K562 (cell line): Measurements from ENCODE around the gene TMED6. TPM values are rescaled to one million over a fixed set of nuclear protein-coding genes. Genes with fewer than 3 reads are reported as not detected.
A peak's percentile ranks its signal among the peaks of the same experiment; 100 is the strongest.

ENCODE experiments used
- CHD1 ChIP-seq: fragments of 200-600 bp; sonication (generic); IDR thresholded peaks from one replicate; pipeline ENCODE4 v1.6.1; 2012; ENCODE audit warnings: mild to moderate bottlenecking, moderate library complexity, low read length, inconsistent platforms
- CREM ChIP-seq: IDR thresholded peaks from 2 replicates; pipeline ENCODE4 v1.6.1; 2014; ENCODE audit warnings: antibody characterized with exemption, low read depth
- ESRRB ChIP-seq: fragments of 250-450 bp; sonication (Bioruptor Pico); IDR thresholded peaks from 2 replicates; pipeline ENCODE4 v1.5.0; 2020; ENCODE audit warnings: mild to moderate bottlenecking, moderate library complexity, borderline replicate concordance
- GATAD2A ChIP-seq: fragments of 450-650 bp; IDR thresholded peaks from 2 replicates; pipeline ENCODE4 v1.6.1; 2017
- HDAC2 ChIP-seq: fragments of 450-650 bp; IDR thresholded peaks from 2 replicates; pipeline ENCODE4 v1.6.1; 2016; ENCODE audit warnings: mild to moderate bottlenecking
- MYC ChIP-seq, 2 experiments: fragments of 250-450 bp in 1 of 2; sonication (Bioruptor Pico) in 1 of 2; IDR thresholded peaks; 2 replicates each; pipeline versions ENCODE4 v1.5.1 to v1.6.1; 2012 to 2021; ENCODE audit warnings: low read depth in 2 of 2, borderline replicate concordance in 1 of 2, improper control_type of control experiment in 1 of 2, low read length in 1 of 2, mild to moderate bottlenecking in 1 of 2, moderate library complexity in 1 of 2
- PHB2 ChIP-seq: fragments of 450-650 bp; IDR thresholded peaks from 2 replicates; pipeline ENCODE4 v1.6.1; 2017; ENCODE audit warnings: low read depth
- PRPF4 ChIP-seq: fragments of 200-400 bp; formaldehyde crosslinking; IDR thresholded peaks from one replicate; pipeline ENCODE4 v1.6.1; 2017; ENCODE audit warnings: low read length, low read depth, mild to moderate bottlenecking; ENCODE audit not compliant: insufficient read depth, poor library complexity, severe bottlenecking
- PTRF ChIP-seq: fragments of 450-650 bp; IDR thresholded peaks from 2 replicates; pipeline ENCODE4 v1.6.1; 2016; ENCODE audit warnings: mild to moderate bottlenecking, missing genetic modification characterization, missing compliant biosample characterization
- ZFX ChIP-seq: sonication (generic); formaldehyde crosslinking; IDR thresholded peaks from 2 replicates; pipeline ENCODE4 v1.8.0; 2022; ENCODE audit warnings: mild to moderate bottlenecking, missing genetic modification reagents, moderate library complexity
- ZKSCAN1 ChIP-seq: fragments of 150-350 bp; IDR thresholded peaks from 2 replicates; pipeline ENCODE4 v1.6.1; 2016; ENCODE audit warnings: low read depth, low read length
- ZNF232 ChIP-seq: sonication (generic); formaldehyde crosslinking; IDR thresholded peaks from 2 replicates; pipeline ENCODE4 v1.8.0; 2022; ENCODE audit warnings: mild to moderate bottlenecking, missing genetic modification reagents
- polyA plus RNA-seq, 8 experiments: library from polyadenylated mRNA; depleted of rRNA in 4 of 8; stranded (reverse) in 5 of 8; unstranded in 3 of 8; fragments of >200 nt; fragmentation: Nextera tagmentation in 2 of 8; fragmentation: Illumina TruSeq in 1 of 8; extraction: Ambion mirVana in 2 of 8; extraction: Trizol in 1 of 8; gene quantifications; 2 replicates each; pipeline versions ENCODE4 v1.2.1 to v1.2.3, GENCODE V29; 2011 to 2014; ENCODE audit warnings: inconsistent platforms in 1 of 8, missing spikeins in 1 of 8
- total RNA-seq, 7 experiments: library from RNA; depleted of rRNA in 6 of 7; stranded (reverse); fragments of >200 nt in 6 of 7; fragmentation: Illumina TruSeq in 2 of 7; extraction: Trizol in 2 of 7; gene quantifications; 2 replicates each; pipeline versions ENCODE4 v1.2.1 to v1.2.3, GENCODE V29; 2011 to 2021; ENCODE audit warnings: low replicate concordance in 1 of 7
- TF ChIP-seq, protein P1 (sequence below): sonication (generic); formaldehyde crosslinking; IDR thresholded peaks from 2 replicates; pipeline ENCODE4 v1.8.0; 2022; ENCODE audit warnings: mild to moderate bottlenecking, missing genetic modification reagents
- TF ChIP-seq, protein P2 (sequence below), 2 experiments: IDR thresholded peaks in 1 of 2; conservative IDR thresholded peaks in 1 of 2; 2 replicates each; pipeline ENCODE4 v1.6.1; 2016; ENCODE audit warnings: low read depth in 2 of 2, mild to moderate bottlenecking in 1 of 2, missing compliant biosample characterization in 1 of 2, missing genetic modification characterization in 1 of 2, moderate library complexity in 1 of 2
- TF ChIP-seq, protein P3 (sequence below): fragments of 450-650 bp; formaldehyde crosslinking; IDR thresholded peaks from 2 replicates; pipeline ENCODE4 v1.4.0; 2022; ENCODE audit warnings: missing genetic modification characterization
- TF ChIP-seq, protein P4 (sequence below): fragments of 450-650 bp; conservative IDR thresholded peaks from 2 replicates; pipeline ENCODE4 v1.6.1; 2016; ENCODE audit warnings: missing genetic modification characterization, low read depth, mild to moderate bottlenecking, missing compliant biosample characterization, moderate library complexity

The TMED6 gene
- total and polyA plus RNA-seq, 9 of the 15 experiments (the other 6 are each of a cell fraction or from before 2014, with no cell fraction given): 0.14 to 0.45 (median 0.25) TPM; not detected in 2

DNA sequence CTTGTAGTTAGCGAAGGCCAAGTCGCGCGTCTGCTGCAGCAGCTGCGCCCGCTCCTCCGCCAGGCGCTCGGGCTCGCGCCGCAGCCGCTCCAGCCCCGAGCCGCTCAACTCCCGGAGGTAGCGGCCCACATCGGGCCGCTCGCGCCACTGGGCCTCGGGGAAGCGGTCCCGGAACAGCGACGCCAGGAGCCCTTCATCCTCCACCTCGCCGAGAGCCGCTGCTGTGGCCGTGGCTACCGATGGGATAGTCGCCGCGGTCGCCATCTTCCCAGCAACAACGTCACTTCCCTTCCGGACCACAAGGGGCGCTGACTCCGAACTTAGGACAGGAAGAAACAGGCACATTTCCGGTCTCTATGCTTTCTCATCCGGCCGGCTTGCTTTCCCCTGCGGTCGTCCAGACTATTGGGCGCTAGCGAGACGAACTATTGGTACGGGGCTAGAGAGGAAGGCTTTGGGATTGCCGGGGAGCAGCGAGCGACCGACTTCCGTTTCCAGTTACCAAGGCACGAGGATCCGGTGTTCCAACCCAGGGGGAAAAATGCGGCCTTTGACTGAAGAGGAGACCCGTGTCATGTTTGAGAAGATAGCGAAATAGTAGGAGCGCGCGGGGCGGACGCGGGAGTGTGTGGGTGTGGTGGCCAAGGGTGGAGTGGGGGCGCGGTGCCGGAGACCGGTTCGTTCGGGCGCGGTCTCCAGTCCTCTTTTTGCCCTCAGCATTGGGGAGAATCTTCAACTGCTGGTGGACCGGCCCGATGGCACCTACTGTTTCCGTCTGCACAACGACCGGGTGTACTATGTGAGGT, 12.1 kb downstream of the TMED6 start, which contains the start of the genes COG8 and NIP7 (continued):
- TF ChIP-seq, protein P1, sequence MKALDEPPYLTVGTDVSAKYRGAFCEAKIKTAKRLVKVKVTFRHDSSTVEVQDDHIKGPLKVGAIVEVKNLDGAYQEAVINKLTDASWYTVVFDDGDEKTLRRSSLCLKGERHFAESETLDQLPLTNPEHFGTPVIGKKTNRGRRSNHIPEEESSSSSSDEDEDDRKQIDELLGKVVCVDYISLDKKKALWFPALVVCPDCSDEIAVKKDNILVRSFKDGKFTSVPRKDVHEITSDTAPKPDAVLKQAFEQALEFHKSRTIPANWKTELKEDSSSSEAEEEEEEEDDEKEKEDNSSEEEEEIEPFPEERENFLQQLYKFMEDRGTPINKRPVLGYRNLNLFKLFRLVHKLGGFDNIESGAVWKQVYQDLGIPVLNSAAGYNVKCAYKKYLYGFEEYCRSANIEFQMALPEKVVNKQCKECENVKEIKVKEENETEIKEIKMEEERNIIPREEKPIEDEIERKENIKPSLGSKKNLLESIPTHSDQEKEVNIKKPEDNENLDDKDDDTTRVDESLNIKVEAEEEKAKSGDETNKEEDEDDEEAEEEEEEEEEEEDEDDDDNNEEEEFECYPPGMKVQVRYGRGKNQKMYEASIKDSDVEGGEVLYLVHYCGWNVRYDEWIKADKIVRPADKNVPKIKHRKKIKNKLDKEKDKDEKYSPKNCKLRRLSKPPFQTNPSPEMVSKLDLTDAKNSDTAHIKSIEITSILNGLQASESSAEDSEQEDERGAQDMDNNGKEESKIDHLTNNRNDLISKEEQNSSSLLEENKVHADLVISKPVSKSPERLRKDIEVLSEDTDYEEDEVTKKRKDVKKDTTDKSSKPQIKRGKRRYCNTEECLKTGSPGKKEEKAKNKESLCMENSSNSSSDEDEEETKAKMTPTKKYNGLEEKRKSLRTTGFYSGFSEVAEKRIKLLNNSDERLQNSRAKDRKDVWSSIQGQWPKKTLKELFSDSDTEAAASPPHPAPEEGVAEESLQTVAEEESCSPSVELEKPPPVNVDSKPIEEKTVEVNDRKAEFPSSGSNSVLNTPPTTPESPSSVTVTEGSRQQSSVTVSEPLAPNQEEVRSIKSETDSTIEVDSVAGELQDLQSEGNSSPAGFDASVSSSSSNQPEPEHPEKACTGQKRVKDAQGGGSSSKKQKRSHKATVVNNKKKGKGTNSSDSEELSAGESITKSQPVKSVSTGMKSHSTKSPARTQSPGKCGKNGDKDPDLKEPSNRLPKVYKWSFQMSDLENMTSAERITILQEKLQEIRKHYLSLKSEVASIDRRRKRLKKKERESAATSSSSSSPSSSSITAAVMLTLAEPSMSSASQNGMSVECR (CRISPR knock-in tag): peak; percentile 95
- no peak for TF ChIP-seq ZNF232 (CRISPR knock-in tag)
- no peak for TF ChIP-seq PTRF
- TF ChIP-seq ZFX: peak; percentile 86
- TF ChIP-seq, protein P2, sequence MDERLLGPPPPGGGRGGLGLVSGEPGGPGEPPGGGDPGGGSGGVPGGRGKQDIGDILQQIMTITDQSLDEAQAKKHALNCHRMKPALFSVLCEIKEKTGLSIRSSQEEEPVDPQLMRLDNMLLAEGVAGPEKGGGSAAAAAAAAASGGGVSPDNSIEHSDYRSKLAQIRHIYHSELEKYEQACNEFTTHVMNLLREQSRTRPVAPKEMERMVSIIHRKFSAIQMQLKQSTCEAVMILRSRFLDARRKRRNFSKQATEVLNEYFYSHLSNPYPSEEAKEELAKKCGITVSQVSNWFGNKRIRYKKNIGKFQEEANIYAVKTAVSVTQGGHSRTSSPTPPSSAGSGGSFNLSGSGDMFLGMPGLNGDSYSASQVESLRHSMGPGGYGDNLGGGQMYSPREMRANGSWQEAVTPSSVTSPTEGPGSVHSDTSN (CRISPR knock-in tag; IDR thresholded peaks at IDR 0.05; ENCODE audit: low read depth): no peak
- TF ChIP-seq, protein P2 (tag; conservative IDR thresholded peaks at IDR 0.05; ENCODE audit: low read depth): no peak
- TF ChIP-seq ZKSCAN1: no peak
- TF ChIP-seq ESRRB: no peak
- TF ChIP-seq GATAD2A: peak; percentile 27; the same call in 1 of the 2 replicates
- TF ChIP-seq, protein P3, sequence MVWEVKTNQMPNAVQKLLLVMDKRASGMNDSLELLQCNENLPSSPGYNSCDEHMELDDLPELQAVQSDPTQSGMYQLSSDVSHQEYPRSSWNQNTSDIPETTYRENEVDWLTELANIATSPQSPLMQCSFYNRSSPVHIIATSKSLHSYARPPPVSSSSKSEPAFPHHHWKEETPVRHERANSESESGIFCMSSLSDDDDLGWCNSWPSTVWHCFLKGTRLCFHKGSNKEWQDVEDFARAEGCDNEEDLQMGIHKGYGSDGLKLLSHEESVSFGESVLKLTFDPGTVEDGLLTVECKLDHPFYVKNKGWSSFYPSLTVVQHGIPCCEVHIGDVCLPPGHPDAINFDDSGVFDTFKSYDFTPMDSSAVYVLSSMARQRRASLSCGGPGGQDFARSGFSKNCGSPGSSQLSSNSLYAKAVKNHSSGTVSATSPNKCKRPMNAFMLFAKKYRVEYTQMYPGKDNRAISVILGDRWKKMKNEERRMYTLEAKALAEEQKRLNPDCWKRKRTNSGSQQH (CRISPR knock-in tag): no peak; the same call in 1 of the 2 replicates
- TF ChIP-seq CREM: peak; percentile 97
- no peak for TF ChIP-seq PRPF4
- TF ChIP-seq HDAC2: peak; percentile 83
- TF ChIP-seq MYC (IDR thresholded peaks at IDR 0.05; ENCODE audit: low read depth, low read length): peak; percentile 98
- TF ChIP-seq MYC (CRISPR knock-in tag; IDR thresholded peaks at IDR 0.05; ENCODE audit: borderline replicate concordance, low read depth): peak; percentile 82; the same call in 1 of the 2 replicates
- peak; percentile 33 for TF ChIP-seq CHD1
- TF ChIP-seq, protein P4, sequence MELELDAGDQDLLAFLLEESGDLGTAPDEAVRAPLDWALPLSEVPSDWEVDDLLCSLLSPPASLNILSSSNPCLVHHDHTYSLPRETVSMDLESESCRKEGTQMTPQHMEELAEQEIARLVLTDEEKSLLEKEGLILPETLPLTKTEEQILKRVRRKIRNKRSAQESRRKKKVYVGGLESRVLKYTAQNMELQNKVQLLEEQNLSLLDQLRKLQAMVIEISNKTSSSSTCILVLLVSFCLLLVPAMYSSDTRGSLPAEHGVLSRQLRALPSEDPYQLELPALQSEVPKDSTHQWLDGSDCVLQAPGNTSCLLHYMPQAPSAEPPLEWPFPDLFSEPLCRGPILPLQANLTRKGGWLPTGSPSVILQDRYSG (tag): no peak
- no peak for TF ChIP-seq PHB2
